Panc1 (cell line): ENCODE data around the gene KMT2E. TPM values are rescaled to one million over a fixed set of nuclear protein-coding genes. Genes with fewer than 3 reads are reported as not detected.

Experiments
- ATAC-seq: fragments of 200-7000 bp; cut with Tn5 transposase; 2 replicates; pipeline ENCODE4 v1.9.1; 2020; ENCODE audit warnings: mild to moderate bottlenecking, moderate library complexity
- BruUV-seq: library from RNA; stranded (reverse); fragments of 400-500 nt; replicated peaks from 2 replicates; lab custom pipeline; 2021; lab: Mats Ljungman, UMichigan
- CTCF ChIA-PET: fragments of 300-600 bp; sonication (Branson Sonifier 250); formaldehyde crosslinking; loops from one replicate; lab custom pipeline; 2022; ENCODE audit warnings: antibody characterized with exemption; lab: Charles Lee
- POLR2A ChIA-PET: fragments of 300-600 bp; sonication (Branson Sonifier 250); formaldehyde crosslinking; loops from one replicate; lab custom pipeline; 2022; ENCODE audit warnings: antibody characterized with exemption; lab: Charles Lee
- DNase-seq: peaks from one replicate; pipeline ENCODE4 v3.0.0-alpha.2; 2010; ENCODE audit warnings: low read depth, low spot score
- H3K27ac ChIP-seq: 2 replicates; pipeline ENCODE4 v1.5.1; 2011; ENCODE audit warnings: mild to moderate bottlenecking, low read length, inconsistent platforms
- H3K27me3 ChIP-seq: fragments of 200-500 bp; sonication (Bioruptor generic); 2 replicates; pipeline ENCODE4 v1.6.0; 2014; ENCODE audit warnings: low read length, inconsistent platforms; ENCODE audit not compliant: control insufficient read depth, insufficient read depth
- H3K36me3 ChIP-seq: fragments of 200-500 bp; sonication (Bioruptor generic); 2 replicates; pipeline ENCODE4 v1.5.1; 2014; ENCODE audit warnings: inconsistent platforms, mild to moderate bottlenecking, low read length, moderate library complexity; ENCODE audit not compliant: control insufficient read depth, insufficient read depth
- H3K4me1 ChIP-seq: 2 replicates; pipeline ENCODE4 v1.5.1; 2011; ENCODE audit warnings: inconsistent platforms, mild to moderate bottlenecking, low read length, moderate library complexity; ENCODE audit not compliant: control insufficient read depth, insufficient read depth
- H3K4me3 ChIP-seq, 2 experiments: 2 replicates each; pipeline ENCODE4 v1.5.1; 2011 to 2012; ENCODE audit warnings: low read depth in 2 of 2, low read length in 2 of 2, mild to moderate bottlenecking in 2 of 2, inconsistent platforms in 1 of 2, moderate library complexity in 1 of 2
- H3K9me3 ChIP-seq: fragments of 200-500 bp; sonication (Bioruptor generic); 2 replicates; pipeline ENCODE4 v1.5.1; 2014; ENCODE audit warnings: low read depth, mild to moderate bottlenecking, inconsistent platforms, low read length, moderate library complexity; ENCODE audit not compliant: control insufficient read depth, insufficient read depth
- POLR2AphosphoS5 ChIP-seq: IDR thresholded peaks from 2 replicates; pipeline ENCODE4 v1.6.1; 2012; ENCODE audit warnings: mild to moderate bottlenecking, low read depth, low read length, moderate library complexity
- REST ChIP-seq, 2 experiments: IDR thresholded peaks; 2 replicates each; pipeline ENCODE4 v1.6.1; 2011 to 2012; ENCODE audit warnings: low read depth in 2 of 2, control low read depth in 1 of 2, low read length in 1 of 2, mild to moderate bottlenecking in 1 of 2, moderate library complexity in 1 of 2; ENCODE audit not compliant: insufficient read depth in 1 of 2
- SIN3A ChIP-seq: IDR thresholded peaks from 2 replicates; pipeline ENCODE4 v1.6.1; 2012; ENCODE audit warnings: low read depth, mild to moderate bottlenecking, low read length, moderate library complexity, borderline replicate concordance; ENCODE audit not compliant: insufficient read depth
- TCF7L2 ChIP-seq: IDR thresholded peaks from 2 replicates; pipeline ENCODE4 v1.6.1; 2011; ENCODE audit warnings: mild to moderate bottlenecking, low read depth, low read length, inconsistent platforms
- in situ Hi-C: cut with HindIII; loops from 2 replicates; pipeline ENCODE4 v1.10.0; 2016; ENCODE audit warnings: low sequenced_read_pairs, low pct_unique_long_range_greater_than_20kb
- intact Hi-C: fragments of 100-400 bp; cut with micrococcal nuclease; formaldehyde crosslinking; loops from one replicate; pipeline ENCODE4 v1.10.0; 2022; ENCODE audit not compliant: unreplicated experiment
- total RNA-seq: library from RNA; stranded (reverse); gene quantifications from one replicate; pipeline ENCODE4 v1.2.1, GENCODE V29; 2021; ENCODE audit not compliant: unreplicated experiment
- TF ChIP-seq, protein P1 (sequence below): fragments of 450-650 bp; IDR thresholded peaks from 2 replicates; pipeline ENCODE4 v1.5.1; 2017; ENCODE audit warnings: mild to moderate bottlenecking

KMT2E gene
- total RNA-seq, 1 experiment from 2014 or later: 51.4 TPM

DNA sequence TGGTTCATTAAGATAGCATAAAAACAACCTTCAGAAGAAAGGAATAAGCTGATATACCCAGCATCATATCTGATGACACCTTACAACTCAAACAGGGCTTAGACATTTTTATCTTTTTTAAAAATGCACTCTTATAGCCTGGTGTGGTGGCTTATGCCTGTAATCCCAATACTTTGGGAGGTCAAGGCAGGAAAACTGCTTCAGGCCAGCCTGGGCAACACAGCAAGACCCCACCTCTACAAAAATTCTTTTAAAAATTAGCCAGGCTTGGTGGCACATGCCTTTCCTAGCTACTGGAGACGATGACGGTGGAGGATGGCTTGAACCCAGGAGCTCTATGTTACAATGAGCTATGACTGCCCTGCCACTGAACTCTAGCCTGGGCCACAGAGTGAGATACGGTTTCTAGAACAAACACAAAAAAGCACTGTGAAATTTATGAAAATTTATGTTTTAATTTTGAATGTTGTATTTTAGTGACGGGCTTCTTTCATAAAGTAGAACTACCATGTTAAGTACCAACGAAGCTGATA is 12.3 kb upstream of the KMT2E start:
- H3K4me1 ChIP-seq: peaks cover 48% of the 10 kb centered on the region
- in situ Hi-C loops: no loop called here
- ChIA-PET POLR2A (interaction anchor here (0.7 to 1.3 kb wide), 2 partner anchors 10 to 13 kb away, joined by 3 to 4 read pairs; no protein-coding TSS in a partner anchor), CTCF (no interaction called here)
- TF ChIP-seq, protein P1, sequence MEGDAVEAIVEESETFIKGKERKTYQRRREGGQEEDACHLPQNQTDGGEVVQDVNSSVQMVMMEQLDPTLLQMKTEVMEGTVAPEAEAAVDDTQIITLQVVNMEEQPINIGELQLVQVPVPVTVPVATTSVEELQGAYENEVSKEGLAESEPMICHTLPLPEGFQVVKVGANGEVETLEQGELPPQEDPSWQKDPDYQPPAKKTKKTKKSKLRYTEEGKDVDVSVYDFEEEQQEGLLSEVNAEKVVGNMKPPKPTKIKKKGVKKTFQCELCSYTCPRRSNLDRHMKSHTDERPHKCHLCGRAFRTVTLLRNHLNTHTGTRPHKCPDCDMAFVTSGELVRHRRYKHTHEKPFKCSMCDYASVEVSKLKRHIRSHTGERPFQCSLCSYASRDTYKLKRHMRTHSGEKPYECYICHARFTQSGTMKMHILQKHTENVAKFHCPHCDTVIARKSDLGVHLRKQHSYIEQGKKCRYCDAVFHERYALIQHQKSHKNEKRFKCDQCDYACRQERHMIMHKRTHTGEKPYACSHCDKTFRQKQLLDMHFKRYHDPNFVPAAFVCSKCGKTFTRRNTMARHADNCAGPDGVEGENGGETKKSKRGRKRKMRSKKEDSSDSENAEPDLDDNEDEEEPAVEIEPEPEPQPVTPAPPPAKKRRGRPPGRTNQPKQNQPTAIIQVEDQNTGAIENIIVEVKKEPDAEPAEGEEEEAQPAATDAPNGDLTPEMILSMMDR: no peak
- TF ChIP-seq POLR2AphosphoS5 (no peak), REST (IDR thresholded peaks at IDR 0.05; ENCODE audit: insufficient read depth in 1 of 2, low read depth in 2 of 2, low read length in 1 of 2) (no peak), SIN3A (no peak), TCF7L2 (no peak)
- H3K36me3 ChIP-seq: peaks cover 5% of the 10 kb centered on the region; the same call in 1 of the 2 replicates
- intact Hi-C loops: no loop called here
- H3K4me3 ChIP-seq: no peak overlapping the region
- no peaks in the 10 kb centered on the region for H3K9me3 ChIP-seq
- H3K27me3 ChIP-seq: no peaks in the 10 kb centered on the region
- ATAC-seq (no peak), DNase-seq (no peak)
- BruUV-seq: no TSS peak
- no peak overlapping the region for H3K27ac ChIP-seq

GRCh38 chr7:105003275-105003674 is 10.7 kb upstream of the KMT2E start:
- Histone ChIP-seq H3K4me1 (peaks cover 58% of the 10 kb centered on the region), H3K4me3 (no peak overlapping the region), H3K36me3 (peaks cover 5% of the 10 kb centered on the region; the same call in 1 of the 2 replicates), H3K27me3 (no peaks in the 10 kb centered on the region), H3K27ac (peak overlapping the region; percentile 52), H3K9me3 (no peaks in the 10 kb centered on the region)
- no TSS peak for BruUV-seq
- intact Hi-C loops (no loop called here), in situ Hi-C loops (no loop called here)
- TF ChIP-seq POLR2AphosphoS5 (no peak), REST (IDR thresholded peaks at IDR 0.05; ENCODE audit: insufficient read depth in 1 of 2, low read depth in 2 of 2, low read length in 1 of 2) (no peak), SIN3A (no peak), TCF7L2 (no peak)
- TF ChIP-seq, protein P1: no peak
- ChIA-PET POLR2A (no interaction called here), CTCF (no interaction called here)
- DNase-seq (no peak), ATAC-seq (peak; percentile 72)
